OCI-LY7 (cell line): ENCODE measurements around the gene PLS3.
"Not testable (repeated sequence)": the region's sequence is repeated elsewhere in the genome, so short reads cannot be mapped to it uniquely, and the experiment has no call there.

Source experiments
- CTCF ChIP-seq: fragments of 200-600 bp; sonication (generic); conservative IDR thresholded peaks from 2 replicates; pipeline ENCODE4 v1.5.1; 2014; ENCODE audit warnings: mild to moderate bottlenecking, antibody characterized with exemption, low read length, moderate library complexity, mixed read lengths
- EZH2phosphoT487 ChIP-seq: fragments of 200-600 bp; sonication (generic); IDR thresholded peaks from 2 replicates; pipeline ENCODE4 v1.6.1; 2018; ENCODE audit warnings: low read depth, borderline replicate concordance, mild to moderate bottlenecking, mixed run types, antibody characterized with exemption, low read length, moderate library complexity, mixed read lengths

- not testable (repeated sequence) for TF ChIP-seq CTCF, EZH2phosphoT487
Observed at GRCh38 chrX:115644397-115644796, 83.4 kb downstream of the PLS3 start.
